Vagina (tissue), 2 donors: ENCODE results near the gene PRKAG3.

Source experiments
- CTCF ChIP-seq, 3 experiments: fragments of 450-650 bp in 2 of 3; fragments of 200-600 bp in 1 of 3; sonication (generic) in 1 of 3; IDR thresholded peaks; one replicate each; pipeline ENCODE4 v1.5.1; 2017 to 2019; ENCODE audit warnings: antibody characterized with exemption in 3 of 3, mild to moderate bottlenecking in 2 of 3, moderate library complexity in 2 of 3
- POLR2A ChIP-seq, 2 donors: fragments of 450-650 bp; IDR thresholded peaks; one replicate each; pipeline ENCODE4 v1.6.1; 2017; ENCODE audit warnings: antibody characterized with exemption in 2 of 2, mild to moderate bottlenecking in 2 of 2, moderate library complexity in 2 of 2

- TF ChIP-seq CTCF (IDR thresholded peaks at IDR 0.05) (no peak), POLR2A (IDR thresholded peaks at IDR 0.05) (no peak)
Observed at GRCh38 chr2:218833023-218833609, 1.5 kb upstream of the PRKAG3 start.
